Measurements from ENCODE around the gene PCBD1. TPM values are rescaled to one million over a fixed set of nuclear protein-coding genes. Genes with fewer than 3 reads are reported as not detected.

Gene PCBD1
- total and polyA plus RNA-seq, 2 donors (not counting 1 experiment from before 2014, with no cell fraction given) = 6.7 to 14.1 TPM

- no peaks in the 10 kb centered on the region for H3K9me3 ChIP-seq (ENCODE audit: control extremely low read depth in 1 of 3, control insufficient read depth in 2 of 3, insufficient read depth in 1 of 3, low read length in 2 of 3)
- no peak overlapping the region for H3K4me2 ChIP-seq (replicated peaks; ENCODE audit: low read depth, low read length, poor library complexity, severe bottlenecking)
- ATAC-seq (ENCODE audit: low read depth) = no peak
- no peaks in the 10 kb centered on the region for H3K36me3 ChIP-seq (replicated peaks in 1 of 2; ENCODE audit: control extremely low read depth in 1 of 2, control insufficient read depth in 1 of 2, extremely low read depth in 1 of 2, insufficient read depth in 2 of 2, low read length in 1 of 2)
- no peak overlapping the region for H3K9ac ChIP-seq (ENCODE audit: low read length)
- H3K79me2 ChIP-seq (ENCODE audit: control insufficient read depth, insufficient read depth, low read length) = no peaks in the 10 kb centered on the region
- WGBS (ENCODE audit: insufficient coverage) = 86% methylated on average over 3 of the region's 4 CpGs
- H3K27me3 Mint-ChIP-seq = peaks cover 13% of the 10 kb centered on the region
- H2AFZ ChIP-seq (ENCODE audit: insufficient read depth, low read depth, low read length, poor library complexity, severe bottlenecking) = no peak overlapping the region
- H3K4me1 Mint-ChIP-seq = peaks cover 5% of the 10 kb centered on the region
- H3K27me3 ChIP-seq (replicated peaks in 1 of 4; ENCODE audit: control extremely low read depth in 1 of 4, control insufficient read depth in 3 of 4, insufficient read depth in 4 of 4, low read length in 3 of 4) = peaks cover 0 to 5% (median 0%) of the 10 kb centered on the region in 4 experiments
- TF ChIP-seq EZH2 (IDR thresholded peaks at IDR 0.05; ENCODE audit: borderline replicate concordance, insufficient read depth, low read depth, low read length, poor library complexity, severe bottlenecking) (no peak), CTCF (IDR thresholded peaks at IDR 0.05) (no peak)
- H3K4me1 ChIP-seq (ENCODE audit: control insufficient read depth in 2 of 2, insufficient read depth in 2 of 2, low read length in 2 of 2) = peaks cover 5 to 7% of the 10 kb centered on the region in 2 donors
- no peak overlapping the region for H3K27ac Mint-ChIP-seq
- no peak for DNase-seq
- H4K20me1 ChIP-seq (ENCODE audit: control insufficient read depth, insufficient read depth, low read length, poor library complexity, severe bottlenecking) = no peaks in the 10 kb centered on the region
- H3K4me3 ChIP-seq (ENCODE audit: control extremely low read depth in 1 of 5, extremely low read depth in 1 of 5, insufficient read depth in 1 of 5, low read depth in 2 of 5, low read length in 4 of 5) = no peak overlapping the region
- ChIA-PET POLR2A (no interaction called here), CTCF (interaction anchor here (1.6 to 2.0 kb wide), 2 partner anchors 8 kb away, joined by 4 read pairs; no protein-coding TSS in a partner anchor)
- no peak overlapping the region for H3K4me3 Mint-ChIP-seq
- no peak overlapping the region for H3K27ac ChIP-seq (ENCODE audit: low read length in 2 of 2)
- intact Hi-C loops (cut with micrococcal nuclease) = no loop called here
- no peaks in the 10 kb centered on the region for H3K9me3 Mint-ChIP-seq (ENCODE audit: insufficient read depth)
Observed at GRCh38 chr10:70892631-70893030, 4.3 kb upstream of the PCBD1 start.

- no peak overlapping the region for H3K4me2 ChIP-seq (replicated peaks; ENCODE audit: low read depth, low read length, poor library complexity, severe bottlenecking)
- H3K36me3 ChIP-seq (replicated peaks in 1 of 2; ENCODE audit: control extremely low read depth in 1 of 2, control insufficient read depth in 1 of 2, extremely low read depth in 1 of 2, insufficient read depth in 2 of 2, low read length in 1 of 2) = no peaks in the 10 kb centered on the region
- TF ChIP-seq CTCF (IDR thresholded peaks at IDR 0.05) = no peak
- TF ChIP-seq EZH2 (IDR thresholded peaks at IDR 0.05; ENCODE audit: borderline replicate concordance, insufficient read depth, low read depth, low read length, poor library complexity, severe bottlenecking) = no peak
- Mint-ChIP-seq H3K4me1 (peaks cover 5% of the 10 kb centered on the region), H3K4me3 (no peak overlapping the region), H3K27ac (no peak overlapping the region), H3K9me3 (ENCODE audit: insufficient read depth) (no peaks in the 10 kb centered on the region), H3K27me3 (peaks cover 13% of the 10 kb centered on the region)
- ChIA-PET POLR2A (no interaction called here), CTCF (interaction anchor here (1.6 to 2.0 kb wide), 2 partner anchors 9 to 11 kb away, joined by 4 to 8 read pairs; no protein-coding TSS in a partner anchor)
- H3K9ac ChIP-seq (ENCODE audit: low read length) = no peak overlapping the region
- H2AFZ ChIP-seq (ENCODE audit: insufficient read depth, low read depth, low read length, poor library complexity, severe bottlenecking) = no peak overlapping the region
- H3K9me3 ChIP-seq (ENCODE audit: control extremely low read depth in 1 of 3, control insufficient read depth in 2 of 3, insufficient read depth in 1 of 3, low read length in 2 of 3) = no peaks in the 10 kb centered on the region
- intact Hi-C loops (cut with micrococcal nuclease) = no loop called here
- H3K27ac ChIP-seq (ENCODE audit: low read length in 2 of 2) = no peak overlapping the region
- no peaks in the 10 kb centered on the region for H3K79me2 ChIP-seq (ENCODE audit: control insufficient read depth, insufficient read depth, low read length)
- peaks cover 5 to 11% of the 10 kb centered on the region in 2 donors for H3K4me1 ChIP-seq (ENCODE audit: control insufficient read depth in 2 of 2, insufficient read depth in 2 of 2, low read length in 2 of 2)
- no peak overlapping the region for H3K4me3 ChIP-seq (ENCODE audit: control extremely low read depth in 1 of 5, extremely low read depth in 1 of 5, insufficient read depth in 1 of 5, low read depth in 2 of 5, low read length in 4 of 5)
- no CpG with 5 or more reads among the region's 1 CpG for WGBS (ENCODE audit: insufficient coverage)
- ATAC-seq (ENCODE audit: low read depth) (no peak), DNase-seq (no peak)
- H4K20me1 ChIP-seq (ENCODE audit: control insufficient read depth, insufficient read depth, low read length, poor library complexity, severe bottlenecking) = no peaks in the 10 kb centered on the region
- H3K27me3 ChIP-seq (replicated peaks in 1 of 4; ENCODE audit: control extremely low read depth in 1 of 4, control insufficient read depth in 3 of 4, insufficient read depth in 4 of 4, low read length in 3 of 4) = peaks cover 0 to under 1% (median 0%) of the 10 kb centered on the region in 4 experiments
Observed at GRCh38 chr10:70891627-70892026, 3.3 kb upstream of the PCBD1 start.
